Measurements from ENCODE around the gene SLC12A8.

The SLC12A8 gene

GRCh38 chr3:125050488-125051090 is 162.0 kb downstream of the SLC12A8 start:
- FAIRE-seq = no peak

- FAIRE-seq = no peak
Observed at GRCh38 chr3:125048282-125048681, 164.3 kb downstream of the SLC12A8 start.

GRCh38 chr3:125045965-125046364 is 166.6 kb downstream of the SLC12A8 start:
- FAIRE-seq = no peak

GRCh38 chr3:125045194-125045593 is 167.4 kb downstream of the SLC12A8 start:
- no peak for FAIRE-seq

- FAIRE-seq = no peak
Observed at GRCh38 chr3:125043599-125044151, 168.9 kb downstream of the SLC12A8 start.

GRCh38 chr3:125042725-125043406 is 169.7 kb downstream of the SLC12A8 start:
- no peak for FAIRE-seq

- FAIRE-seq = no peak
Observed at GRCh38 chr3:125039131-125040100, 173.1 kb downstream of the SLC12A8 start.

- FAIRE-seq = no peak
Observed at GRCh38 chr3:125037498-125038150, 174.9 kb downstream of the SLC12A8 start.

GRCh38 chr3:125035217-125035616 is 177.3 kb downstream of the SLC12A8 start:
- FAIRE-seq = no peak

- FAIRE-seq = no peak
Observed at GRCh38 chr3:125033616-125034015, 178.9 kb downstream of the SLC12A8 start.

- FAIRE-seq = no peak
Observed at GRCh38 chr3:125033135-125033534, 179.4 kb downstream of the SLC12A8 start.

GRCh38 chr3:125032683-125033082 is 179.9 kb downstream of the SLC12A8 start:
- no peak for FAIRE-seq

Measured in TTC549 (cell line).